ENCODE data around the gene PLRG1. TPM values are rescaled to one million over a fixed set of nuclear protein-coding genes. Genes with fewer than 3 reads are reported as not detected.

PLRG1 gene
- polyA plus RNA-seq, 1 donor from 2014 or later, result 133 TPM

DNA sequence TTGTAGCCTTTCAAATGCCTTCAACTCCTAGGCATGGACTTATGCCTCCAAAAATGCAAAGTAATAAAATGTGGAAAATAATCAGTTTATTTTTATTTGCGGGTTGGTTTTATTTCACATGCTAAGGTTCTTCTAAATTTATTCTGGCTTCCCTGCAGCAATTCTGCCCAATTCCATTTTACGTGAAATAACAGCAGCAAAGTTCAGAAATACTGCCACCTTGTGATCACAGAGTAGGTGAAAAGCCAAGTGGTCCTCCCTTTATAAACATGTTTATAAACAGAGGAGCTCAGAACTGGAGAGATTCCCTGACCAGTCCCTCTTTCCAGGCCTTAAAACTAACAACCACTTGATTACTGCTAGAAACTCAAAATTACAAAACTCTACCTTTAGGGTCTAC lies 43.9 kb downstream of the PLRG1 start:
- no peak overlapping the region for H3K27ac ChIP-seq (ENCODE audit: low read length)
- TF ChIP-seq, protein P1, sequence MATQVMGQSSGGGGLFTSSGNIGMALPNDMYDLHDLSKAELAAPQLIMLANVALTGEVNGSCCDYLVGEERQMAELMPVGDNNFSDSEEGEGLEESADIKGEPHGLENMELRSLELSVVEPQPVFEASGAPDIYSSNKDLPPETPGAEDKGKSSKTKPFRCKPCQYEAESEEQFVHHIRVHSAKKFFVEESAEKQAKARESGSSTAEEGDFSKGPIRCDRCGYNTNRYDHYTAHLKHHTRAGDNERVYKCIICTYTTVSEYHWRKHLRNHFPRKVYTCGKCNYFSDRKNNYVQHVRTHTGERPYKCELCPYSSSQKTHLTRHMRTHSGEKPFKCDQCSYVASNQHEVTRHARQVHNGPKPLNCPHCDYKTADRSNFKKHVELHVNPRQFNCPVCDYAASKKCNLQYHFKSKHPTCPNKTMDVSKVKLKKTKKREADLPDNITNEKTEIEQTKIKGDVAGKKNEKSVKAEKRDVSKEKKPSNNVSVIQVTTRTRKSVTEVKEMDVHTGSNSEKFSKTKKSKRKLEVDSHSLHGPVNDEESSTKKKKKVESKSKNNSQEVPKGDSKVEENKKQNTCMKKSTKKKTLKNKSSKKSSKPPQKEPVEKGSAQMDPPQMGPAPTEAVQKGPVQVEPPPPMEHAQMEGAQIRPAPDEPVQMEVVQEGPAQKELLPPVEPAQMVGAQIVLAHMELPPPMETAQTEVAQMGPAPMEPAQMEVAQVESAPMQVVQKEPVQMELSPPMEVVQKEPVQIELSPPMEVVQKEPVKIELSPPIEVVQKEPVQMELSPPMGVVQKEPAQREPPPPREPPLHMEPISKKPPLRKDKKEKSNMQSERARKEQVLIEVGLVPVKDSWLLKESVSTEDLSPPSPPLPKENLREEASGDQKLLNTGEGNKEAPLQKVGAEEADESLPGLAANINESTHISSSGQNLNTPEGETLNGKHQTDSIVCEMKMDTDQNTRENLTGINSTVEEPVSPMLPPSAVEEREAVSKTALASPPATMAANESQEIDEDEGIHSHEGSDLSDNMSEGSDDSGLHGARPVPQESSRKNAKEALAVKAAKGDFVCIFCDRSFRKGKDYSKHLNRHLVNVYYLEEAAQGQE (IDR thresholded peaks at IDR 0.05; ENCODE audit: borderline replicate concordance), result no peak
- TF ChIP-seq EP300 (conservative IDR thresholded peaks at IDR 0.05; ENCODE audit: poor library complexity, severe bottlenecking), result no peak
- TF ChIP-seq, protein P2, sequence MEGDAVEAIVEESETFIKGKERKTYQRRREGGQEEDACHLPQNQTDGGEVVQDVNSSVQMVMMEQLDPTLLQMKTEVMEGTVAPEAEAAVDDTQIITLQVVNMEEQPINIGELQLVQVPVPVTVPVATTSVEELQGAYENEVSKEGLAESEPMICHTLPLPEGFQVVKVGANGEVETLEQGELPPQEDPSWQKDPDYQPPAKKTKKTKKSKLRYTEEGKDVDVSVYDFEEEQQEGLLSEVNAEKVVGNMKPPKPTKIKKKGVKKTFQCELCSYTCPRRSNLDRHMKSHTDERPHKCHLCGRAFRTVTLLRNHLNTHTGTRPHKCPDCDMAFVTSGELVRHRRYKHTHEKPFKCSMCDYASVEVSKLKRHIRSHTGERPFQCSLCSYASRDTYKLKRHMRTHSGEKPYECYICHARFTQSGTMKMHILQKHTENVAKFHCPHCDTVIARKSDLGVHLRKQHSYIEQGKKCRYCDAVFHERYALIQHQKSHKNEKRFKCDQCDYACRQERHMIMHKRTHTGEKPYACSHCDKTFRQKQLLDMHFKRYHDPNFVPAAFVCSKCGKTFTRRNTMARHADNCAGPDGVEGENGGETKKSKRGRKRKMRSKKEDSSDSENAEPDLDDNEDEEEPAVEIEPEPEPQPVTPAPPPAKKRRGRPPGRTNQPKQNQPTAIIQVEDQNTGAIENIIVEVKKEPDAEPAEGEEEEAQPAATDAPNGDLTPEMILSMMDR (IDR thresholded peaks at IDR 0.05; ENCODE audit: poor library complexity, severe bottlenecking), result peak; percentile 79
- TF ChIP-seq EZH2 (IDR thresholded peaks at IDR 0.05; ENCODE audit: borderline replicate concordance, insufficient read depth, low read length, poor library complexity, severe bottlenecking), result no peak
- TF ChIP-seq RAD21 (conservative IDR thresholded peaks at IDR 0.05), result peak; percentile 80
- no peak for TF ChIP-seq POLR2AphosphoS5 (IDR thresholded peaks at IDR 0.05)
- TF ChIP-seq TAF1 (IDR thresholded peaks at IDR 0.05; ENCODE audit: low read depth), result no peak
- no peak for TF ChIP-seq MXI1 (conservative IDR thresholded peaks at IDR 0.05; ENCODE audit: poor library complexity, severe bottlenecking)
- TF ChIP-seq SMC3 (conservative IDR thresholded peaks at IDR 0.05; ENCODE audit: poor library complexity), result peak; percentile 87
- H3K27me3 ChIP-seq (ENCODE audit: insufficient read depth, low read depth, low read length), result no peaks in the 10 kb centered on the region
- no peaks in the 10 kb centered on the region for H3K9me3 ChIP-seq (ENCODE audit: low read length)
- H3K79me2 ChIP-seq (replicated peaks; ENCODE audit: insufficient read depth, low read length), result no peaks in the 10 kb centered on the region
- no peaks in the 10 kb centered on the region for H3F3A ChIP-seq (ENCODE audit: insufficient read depth, low read length, poor library complexity, severe bottlenecking)
- no peaks in the 10 kb centered on the region for H3K36me3 ChIP-seq (ENCODE audit: insufficient read depth, low read length)
- no peaks in the 10 kb centered on the region for H3K9me2 ChIP-seq (ENCODE audit: insufficient read depth, low read length)
- no peak overlapping the region for H3K4me2 ChIP-seq (ENCODE audit: low read length)
- H4K20me1 ChIP-seq (ENCODE audit: insufficient read depth), result no peaks in the 10 kb centered on the region
- H2AFZ ChIP-seq (ENCODE audit: low read depth, low read length), result no peak overlapping the region
- no peak overlapping the region for H3K9ac ChIP-seq (ENCODE audit: low read length)
- H3K4me3 ChIP-seq (ENCODE audit: low read length), result no peak overlapping the region

GRCh38 chr4:154503598-154503997 lies 46.6 kb downstream of the PLRG1 start:
- H4K20me1 ChIP-seq (ENCODE audit: insufficient read depth), result no peaks in the 10 kb centered on the region
- no peaks in the 10 kb centered on the region for H3K27me3 ChIP-seq (ENCODE audit: insufficient read depth, low read depth, low read length)
- no peaks in the 10 kb centered on the region for H3K9me3 ChIP-seq (ENCODE audit: low read length)
- H3K27ac ChIP-seq (ENCODE audit: low read length), result no peak overlapping the region
- no peaks in the 10 kb centered on the region for H3F3A ChIP-seq (ENCODE audit: insufficient read depth, low read length, poor library complexity, severe bottlenecking)
- H3K4me3 ChIP-seq (ENCODE audit: low read length), result no peak overlapping the region
- no peaks in the 10 kb centered on the region for H3K9me2 ChIP-seq (ENCODE audit: insufficient read depth, low read length)
- H2AFZ ChIP-seq (ENCODE audit: low read depth, low read length), result no peak overlapping the region
- no peak overlapping the region for H3K4me2 ChIP-seq (ENCODE audit: low read length)
- H3K79me2 ChIP-seq (replicated peaks; ENCODE audit: insufficient read depth, low read length), result no peaks in the 10 kb centered on the region
- no peaks in the 10 kb centered on the region for H3K36me3 ChIP-seq (ENCODE audit: insufficient read depth, low read length)
- TF ChIP-seq TAF1 (IDR thresholded peaks at IDR 0.05; ENCODE audit: low read depth), result no peak
- TF ChIP-seq, protein P2 (IDR thresholded peaks at IDR 0.05; ENCODE audit: poor library complexity, severe bottlenecking), result peak; percentile 24
- H3K9ac ChIP-seq (ENCODE audit: low read length), result no peak overlapping the region

All from neural cell (in vitro differentiated cells).